Liver (tissue), 3 donors: Measurements from ENCODE around the gene MYCBPAP.

Experiments
- JUND ChIP-seq, 2 donors: IDR thresholded peaks; 2 replicates each; pipeline ENCODE4 v1.6.1; 2016; ENCODE audit warnings: antibody characterized with exemption in 2 of 2
- RXRA ChIP-seq, 2 donors: IDR thresholded peaks; 2 replicates each; pipeline ENCODE4 v1.6.1; 2017 to 2018; ENCODE audit warnings: antibody characterized with exemption in 2 of 2, mild to moderate bottlenecking in 1 of 2
- SP1 ChIP-seq: IDR thresholded peaks from 2 replicates; pipeline ENCODE4 v1.6.1; 2018; ENCODE audit warnings: antibody characterized with exemption, mild to moderate bottlenecking
- TF ChIP-seq, protein P1 (sequence below): fragments of 150-350 bp; IDR thresholded peaks from 2 replicates; pipeline ENCODE4 v1.5.1; 2017; ENCODE audit warnings: improper control_type of control experiment, low read depth, low read length; ENCODE audit not compliant: missing input control
- donor health status: healthy.
- donor health status: healthy.

DNA sequence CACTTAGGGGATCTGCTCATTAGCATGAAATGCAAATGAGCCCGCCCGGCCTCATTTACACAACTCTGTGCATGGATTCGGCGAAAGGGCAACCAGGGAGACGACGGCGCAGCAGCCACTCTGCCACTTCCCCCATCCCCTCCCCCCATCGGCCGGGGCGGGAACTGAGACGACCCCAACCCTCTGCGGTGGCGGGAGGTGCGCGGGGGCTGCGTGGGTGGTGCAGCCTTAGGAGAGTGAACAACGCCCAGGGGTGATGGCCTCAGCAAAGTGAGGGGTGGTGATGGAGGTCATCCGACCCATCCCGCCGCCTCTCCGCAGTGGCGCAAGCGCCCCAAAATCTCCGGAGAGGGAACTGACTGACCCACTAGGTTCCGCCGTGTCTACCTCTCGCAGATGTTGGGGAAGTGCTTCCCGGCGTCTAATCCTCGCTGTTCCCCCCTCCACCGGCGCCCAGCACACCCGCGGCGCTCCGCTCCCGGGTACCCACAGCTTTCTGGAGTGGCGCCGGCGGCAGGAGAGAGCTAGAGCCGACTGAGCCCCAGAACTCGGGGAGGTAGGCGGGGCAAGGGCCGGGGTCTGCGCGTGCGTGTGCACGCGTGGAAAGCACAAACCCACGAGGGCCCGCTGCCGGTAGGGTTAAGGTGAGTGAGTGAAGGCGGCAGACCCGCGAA, 50.8 kb downstream of the MYCBPAP start:
- TF ChIP-seq, protein P1, sequence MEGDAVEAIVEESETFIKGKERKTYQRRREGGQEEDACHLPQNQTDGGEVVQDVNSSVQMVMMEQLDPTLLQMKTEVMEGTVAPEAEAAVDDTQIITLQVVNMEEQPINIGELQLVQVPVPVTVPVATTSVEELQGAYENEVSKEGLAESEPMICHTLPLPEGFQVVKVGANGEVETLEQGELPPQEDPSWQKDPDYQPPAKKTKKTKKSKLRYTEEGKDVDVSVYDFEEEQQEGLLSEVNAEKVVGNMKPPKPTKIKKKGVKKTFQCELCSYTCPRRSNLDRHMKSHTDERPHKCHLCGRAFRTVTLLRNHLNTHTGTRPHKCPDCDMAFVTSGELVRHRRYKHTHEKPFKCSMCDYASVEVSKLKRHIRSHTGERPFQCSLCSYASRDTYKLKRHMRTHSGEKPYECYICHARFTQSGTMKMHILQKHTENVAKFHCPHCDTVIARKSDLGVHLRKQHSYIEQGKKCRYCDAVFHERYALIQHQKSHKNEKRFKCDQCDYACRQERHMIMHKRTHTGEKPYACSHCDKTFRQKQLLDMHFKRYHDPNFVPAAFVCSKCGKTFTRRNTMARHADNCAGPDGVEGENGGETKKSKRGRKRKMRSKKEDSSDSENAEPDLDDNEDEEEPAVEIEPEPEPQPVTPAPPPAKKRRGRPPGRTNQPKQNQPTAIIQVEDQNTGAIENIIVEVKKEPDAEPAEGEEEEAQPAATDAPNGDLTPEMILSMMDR: no peak
- TF ChIP-seq SP1: no peak
- no peak for TF ChIP-seq RXRA (IDR thresholded peaks at IDR 0.05)
- no peak for TF ChIP-seq JUND (IDR thresholded peaks at IDR 0.05)
